WERI-Rb-1 (cell line): ENCODE data around the gene SDE2.
"Not testable (repeated sequence)": the region's sequence is repeated elsewhere in the genome, so short reads cannot be mapped to it uniquely, and the experiment has no call there.

ENCODE experiments used
- DNase-seq: peaks from one replicate; pipeline ENCODE4 v3.0.0-alpha.2; 2020
- H3K27ac ChIP-seq: fragments of 250-450 bp; sonication (Bioruptor Pico); 2 replicates; pipeline ENCODE4 v1.5.1; 2020; ENCODE audit warnings: mild to moderate bottlenecking, moderate library complexity
- H3K27me3 ChIP-seq: fragments of 250-450 bp; sonication (Bioruptor Pico); 2 replicates; pipeline ENCODE4 v1.5.1; 2021; ENCODE audit warnings: mild to moderate bottlenecking, low read depth, moderate library complexity; ENCODE audit not compliant: insufficient read depth, severe bottlenecking
- H3K36me3 ChIP-seq: fragments of 250-450 bp; sonication (Bioruptor Pico); 2 replicates; pipeline ENCODE4 v1.5.1; 2020; ENCODE audit warnings: mild to moderate bottlenecking, moderate library complexity
- H3K4me3 ChIP-seq: 2 replicates; pipeline ENCODE4 v1.5.1; 2011; ENCODE audit warnings: low read depth, mild to moderate bottlenecking, control low read depth, low read length
- H3K9me3 ChIP-seq: fragments of 250-450 bp; sonication (Bioruptor Pico); 2 replicates; pipeline ENCODE4 v1.5.1; 2021; ENCODE audit warnings: mild to moderate bottlenecking, moderate library complexity; ENCODE audit not compliant: severe bottlenecking
- CTCF ChIP-seq: IDR thresholded peaks from 2 replicates; pipeline ENCODE4 v1.5.1; 2011; ENCODE audit warnings: low read depth, mild to moderate bottlenecking, control low read depth, inconsistent platforms, low read length

The SDE2 gene

DNA sequence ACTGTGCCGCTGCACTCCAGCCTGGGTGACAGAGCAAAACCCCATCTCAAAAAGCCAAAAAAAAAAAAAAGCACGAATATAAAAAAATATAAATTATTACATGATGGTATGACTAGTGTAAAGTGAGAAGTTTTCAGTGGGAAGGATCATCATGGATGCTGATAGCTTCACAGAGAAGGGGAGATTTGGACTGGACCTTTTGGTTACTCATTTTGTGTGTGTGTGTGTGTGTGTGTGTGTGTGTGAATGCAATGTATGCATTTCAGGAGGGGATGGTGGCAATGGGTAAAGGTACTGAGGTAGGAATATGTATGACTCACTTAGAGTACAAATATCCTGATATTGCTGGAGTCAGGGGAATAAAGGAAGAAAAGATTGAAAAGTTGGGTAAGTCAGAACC lies 22.7 kb upstream of the SDE2 start:
- Histone ChIP-seq H3K4me3 (no peak overlapping the region), H3K27ac (no peak overlapping the region), H3K9me3 (no peaks in the 10 kb centered on the region), H3K36me3 (no peaks in the 10 kb centered on the region), H3K27me3 (no peaks in the 10 kb centered on the region)
- no peak for TF ChIP-seq CTCF
- no peak for DNase-seq

DNA sequence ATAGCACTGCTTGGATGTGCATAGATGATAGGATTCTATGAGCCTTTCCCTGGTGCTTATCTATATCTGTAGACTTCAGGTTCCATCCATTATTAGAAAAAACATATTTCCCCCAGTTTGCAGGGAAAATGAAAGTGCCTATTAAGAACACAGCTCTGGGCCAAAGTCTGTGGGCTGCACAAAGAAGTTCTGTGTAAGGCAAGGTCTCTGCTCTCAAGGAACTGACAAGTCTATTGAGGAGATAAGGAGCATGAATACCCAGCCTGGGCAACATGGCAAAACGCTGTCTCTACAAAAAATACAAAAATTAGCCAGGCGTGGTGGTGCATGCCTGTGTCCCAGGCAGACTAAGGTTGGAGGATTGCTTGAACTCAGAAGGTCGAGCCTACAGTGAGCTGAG lies 22.3 kb upstream of the SDE2 start:
- no peak for DNase-seq
- Histone ChIP-seq H3K27me3 (no peaks in the 10 kb centered on the region), H3K27ac (no peak overlapping the region), H3K36me3 (no peaks in the 10 kb centered on the region), H3K4me3 (no peak overlapping the region), H3K9me3 (no peaks in the 10 kb centered on the region)
- TF ChIP-seq CTCF = no peak

GRCh38 chr1:226019572-226019971 lies 20.4 kb upstream of the SDE2 start:
- Histone ChIP-seq H3K27ac (no peak overlapping the region), H3K9me3 (no peaks in the 10 kb centered on the region), H3K36me3 (no peaks in the 10 kb centered on the region), H3K27me3 (no peaks in the 10 kb centered on the region), H3K4me3 (no peak overlapping the region)
- TF ChIP-seq CTCF = no peak
- DNase-seq = no peak

DNA sequence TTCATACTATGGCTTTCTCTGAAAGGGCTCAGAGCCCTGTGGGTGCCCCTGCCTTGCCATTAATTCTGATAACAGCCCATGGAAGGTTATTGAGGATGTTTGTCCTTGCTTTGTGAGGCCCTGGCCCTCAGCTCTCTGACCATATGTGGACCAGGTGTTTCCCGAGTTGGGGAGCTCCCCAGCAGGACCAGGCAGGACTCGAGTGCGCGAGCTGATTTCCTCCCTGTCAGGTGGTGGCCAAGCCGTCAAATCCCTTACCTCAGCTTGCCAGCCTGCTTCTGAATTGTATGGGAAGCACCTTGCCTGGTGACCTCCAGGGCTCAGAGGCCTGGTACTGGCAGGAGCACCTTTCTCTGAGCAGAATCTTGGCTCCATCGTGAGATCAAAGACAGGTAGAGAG lies 17.9 kb upstream of the SDE2 start:
- no peak overlapping the region for H3K4me3 ChIP-seq
- no peak for TF ChIP-seq CTCF
- H3K27me3 ChIP-seq = no peaks in the 10 kb centered on the region
- peak; percentile 9 for DNase-seq
- H3K9me3 ChIP-seq = no peaks in the 10 kb centered on the region
- no peak overlapping the region for H3K27ac ChIP-seq
- H3K36me3 ChIP-seq = no peaks in the 10 kb centered on the region

- Histone ChIP-seq H3K9me3 (no peaks in the 10 kb centered on the region), H3K27me3 (no peaks in the 10 kb centered on the region), H3K4me3 (no peak overlapping the region), H3K27ac (no peak overlapping the region), H3K36me3 (no peaks in the 10 kb centered on the region)
- DNase-seq = peak; percentile 9
- TF ChIP-seq CTCF = no peak
Measured at GRCh38 chr1:226009650-226010044, 10.5 kb upstream of the SDE2 start.

GRCh38 chr1:226007126-226007892 lies 8.2 kb upstream of the SDE2 start:
- not testable (repeated sequence) for H3K27me3 ChIP-seq, H3K9me3 ChIP-seq, H3K4me3 ChIP-seq, H3K36me3 ChIP-seq, H3K27ac ChIP-seq, DNase-seq
